ENCODE results near the gene MED13L.

The MED13L gene

DNA sequence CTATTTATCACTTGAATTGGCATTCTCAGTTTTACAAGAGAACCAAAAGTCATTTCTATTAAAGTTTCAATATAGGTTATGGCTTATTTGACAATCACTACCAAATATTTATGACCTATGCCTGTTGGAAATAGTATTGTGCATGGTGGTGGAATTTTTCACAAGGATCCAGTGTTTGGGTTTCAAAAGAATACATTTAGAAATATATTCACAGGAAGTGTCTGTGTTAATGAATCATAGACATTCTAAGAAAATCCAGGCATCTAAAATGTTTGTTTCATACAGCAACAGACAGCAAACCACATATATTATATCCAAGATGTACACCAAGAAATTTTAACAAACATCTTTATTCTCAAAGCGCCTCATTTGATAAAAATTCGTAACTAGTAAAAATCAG is 92.7 kb downstream of the MED13L start:
- no peak for DNase-seq (ENCODE audit: low read depth in 2 of 2)

DNA sequence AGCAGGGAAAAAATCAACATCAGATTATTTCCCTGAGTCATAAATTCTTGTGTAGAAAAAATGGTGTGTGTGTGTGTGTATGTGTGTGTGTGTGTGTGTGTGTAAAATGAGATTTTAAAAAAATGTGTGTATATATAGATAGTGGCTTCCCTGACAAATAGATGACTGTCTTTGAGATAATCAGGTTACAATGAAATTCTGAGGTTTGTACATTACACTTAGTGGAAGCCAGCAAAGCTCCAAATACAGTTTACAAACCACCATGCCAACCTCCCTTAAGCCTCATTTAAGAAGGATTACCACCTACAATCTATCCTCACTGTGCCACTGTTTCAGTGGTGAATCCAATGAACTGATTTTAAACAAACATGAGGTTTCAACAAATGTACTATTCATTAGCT is 93.8 kb downstream of the MED13L start:
- DNase-seq (ENCODE audit: low read depth in 2 of 2) = no peak

DNA sequence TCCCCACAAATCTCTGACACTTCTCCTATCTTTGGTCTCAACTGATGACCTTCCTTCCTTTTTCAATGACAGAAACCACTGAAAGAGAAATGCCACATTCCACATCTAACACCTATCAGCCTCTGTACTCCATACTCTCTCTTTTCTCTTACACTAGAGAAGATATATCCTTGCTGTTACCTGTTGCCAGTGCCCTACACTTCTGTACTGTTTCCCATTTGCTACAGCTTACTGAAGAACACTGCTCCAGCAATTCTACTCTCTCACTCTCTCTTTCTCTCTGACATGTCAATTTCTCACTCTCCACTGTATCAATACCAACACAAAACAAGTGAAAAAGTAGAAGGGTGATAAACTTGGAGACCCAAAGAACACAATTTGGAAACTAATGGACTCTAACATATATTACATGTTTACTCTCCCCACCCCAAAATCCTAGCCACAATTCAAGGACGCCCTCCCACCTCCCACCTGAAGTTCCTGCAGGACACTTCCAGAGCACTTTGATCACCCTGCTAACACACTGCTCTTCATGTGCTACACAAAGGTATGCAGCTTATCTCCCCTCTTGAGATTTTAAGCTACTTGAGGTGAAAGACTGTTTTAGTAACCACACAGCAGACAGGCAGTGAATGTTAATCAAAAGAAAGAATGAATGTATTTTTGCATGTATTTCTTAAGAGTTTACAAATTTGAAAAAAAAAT is 95.0 kb downstream of the MED13L start:
- no peak for DNase-seq (ENCODE audit: low read depth in 2 of 2)

DNA sequence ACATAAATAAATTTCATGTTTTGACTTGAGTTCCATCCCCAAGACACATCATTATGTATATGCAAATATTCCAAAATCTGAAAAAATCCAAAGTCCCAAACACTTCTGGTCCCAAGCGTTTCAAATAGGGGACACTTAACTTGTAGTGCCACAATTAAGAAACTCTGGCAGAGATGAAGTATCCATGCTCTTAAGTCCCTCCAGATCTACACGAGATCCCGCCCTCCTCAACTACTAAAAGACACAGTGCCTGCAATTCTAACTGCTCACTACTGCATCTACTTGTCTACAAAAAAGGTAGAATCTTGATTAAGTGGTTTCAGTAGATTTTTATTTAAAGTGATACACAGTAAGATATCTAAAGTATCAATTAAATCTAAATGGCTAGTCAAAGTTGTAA is 97.0 kb downstream of the MED13L start:
- DNase-seq (ENCODE audit: low read depth in 2 of 2) = no peak

DNA sequence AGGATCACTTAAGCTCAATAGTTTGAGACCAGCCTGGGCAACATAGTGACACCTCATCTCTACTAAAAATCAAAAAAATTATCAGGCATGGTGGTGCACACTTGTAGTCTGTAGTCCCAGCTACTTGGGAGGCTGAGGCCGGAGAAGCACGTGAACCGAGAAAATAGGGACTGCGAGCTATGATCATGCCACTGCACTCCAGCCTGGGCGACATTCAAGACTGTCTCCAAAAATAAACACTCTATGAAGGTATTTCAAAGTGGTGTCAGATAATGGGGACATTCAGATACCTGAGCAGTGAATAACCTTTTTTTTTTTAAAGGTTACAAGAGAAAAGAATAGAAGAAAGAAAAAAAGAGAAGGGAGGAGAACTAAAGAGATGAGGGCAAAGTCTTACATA is 98.1 kb downstream of the MED13L start:
- no peak for DNase-seq (ENCODE audit: low read depth in 2 of 2)

DNA sequence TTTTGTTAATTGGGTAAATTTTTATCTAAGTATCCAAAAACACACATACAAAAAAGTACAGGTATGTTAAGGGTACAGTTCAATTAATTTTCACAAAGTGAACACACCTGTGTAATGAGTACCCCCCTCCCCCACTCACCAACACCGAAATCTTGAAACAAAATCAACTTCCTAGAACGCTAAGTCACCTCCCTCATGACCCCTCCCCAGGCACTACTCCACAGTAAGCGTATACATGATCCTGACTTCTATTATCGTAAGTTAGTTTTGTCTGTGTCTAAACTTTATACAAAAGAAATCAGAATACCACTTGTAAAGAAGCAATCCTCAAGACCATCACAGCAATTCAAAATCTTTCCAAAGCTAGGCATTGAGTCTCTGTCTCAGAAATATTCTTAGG is 100.5 kb downstream of the MED13L start:
- DNase-seq (ENCODE audit: low read depth in 2 of 2) = no peak

DNA sequence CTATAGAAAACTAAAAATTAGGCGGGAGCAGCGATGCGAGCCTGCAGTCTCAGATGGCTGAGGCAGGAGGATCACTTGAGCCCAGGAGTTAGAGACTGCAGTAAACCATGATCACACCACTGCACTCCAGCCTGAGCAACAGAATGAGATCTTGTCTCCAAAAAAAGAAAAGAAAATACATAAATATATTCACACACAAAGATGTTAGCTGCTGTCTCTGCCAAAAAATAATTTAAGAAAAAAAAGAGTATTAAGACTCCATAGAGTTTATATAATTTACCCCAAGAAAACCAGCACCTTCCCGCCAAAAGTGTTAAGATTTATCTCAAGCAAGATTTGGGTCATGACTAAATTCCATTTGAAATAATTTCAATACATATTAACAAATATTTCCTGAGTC is 102.6 kb downstream of the MED13L start:
- DNase-seq (ENCODE audit: low read depth in 2 of 2) = no peak

DNA sequence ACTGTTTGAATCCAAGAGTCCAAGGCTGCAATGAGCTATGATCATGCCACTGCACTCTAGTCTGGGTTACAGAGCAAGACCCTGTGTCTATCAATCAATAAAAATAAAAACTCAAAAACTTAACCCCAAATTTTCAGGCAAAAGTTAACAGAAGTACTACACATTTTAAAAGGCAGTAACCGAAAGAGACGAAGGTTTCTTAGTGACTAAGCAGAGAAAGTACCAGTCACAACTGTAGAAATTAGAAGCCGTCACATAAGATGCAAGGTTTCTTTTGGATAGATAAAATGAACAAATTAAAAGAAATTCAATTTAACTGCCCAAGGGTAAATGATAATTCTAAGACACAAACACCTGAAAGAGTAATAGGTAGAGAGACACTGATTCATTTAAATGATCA is 103.5 kb downstream of the MED13L start:
- no peak for DNase-seq (ENCODE audit: low read depth in 2 of 2)

DNA sequence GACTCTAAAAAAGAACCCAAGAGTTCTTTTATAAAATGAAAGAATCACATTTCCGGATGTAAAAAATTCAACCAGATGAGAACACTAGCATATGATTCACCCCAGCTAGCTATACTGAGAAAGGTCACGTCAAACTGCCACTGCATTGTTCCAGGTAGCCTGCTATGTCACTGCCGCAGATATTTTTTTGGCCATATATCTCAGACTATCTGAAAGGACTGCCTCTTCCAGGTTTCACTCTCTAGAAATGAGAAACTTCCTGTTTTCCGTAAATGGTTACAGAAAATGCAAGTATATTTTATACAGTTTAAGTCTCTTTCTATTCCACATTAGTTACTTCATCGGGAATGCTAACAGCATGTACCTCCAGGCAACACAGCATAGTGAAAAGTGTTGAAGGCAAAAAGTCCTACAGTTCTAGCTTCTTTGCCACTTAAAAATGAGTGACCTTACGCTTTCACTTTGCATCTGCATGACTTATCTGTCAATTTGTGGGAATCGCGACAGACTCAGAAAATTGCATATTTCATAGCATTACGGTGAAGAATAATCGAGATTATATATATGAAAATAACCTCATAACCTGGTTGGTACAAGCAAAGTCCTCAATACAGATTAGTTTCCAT is 105.2 kb downstream of the MED13L start:
- no peak for DNase-seq (ENCODE audit: low read depth in 2 of 2)

DNA sequence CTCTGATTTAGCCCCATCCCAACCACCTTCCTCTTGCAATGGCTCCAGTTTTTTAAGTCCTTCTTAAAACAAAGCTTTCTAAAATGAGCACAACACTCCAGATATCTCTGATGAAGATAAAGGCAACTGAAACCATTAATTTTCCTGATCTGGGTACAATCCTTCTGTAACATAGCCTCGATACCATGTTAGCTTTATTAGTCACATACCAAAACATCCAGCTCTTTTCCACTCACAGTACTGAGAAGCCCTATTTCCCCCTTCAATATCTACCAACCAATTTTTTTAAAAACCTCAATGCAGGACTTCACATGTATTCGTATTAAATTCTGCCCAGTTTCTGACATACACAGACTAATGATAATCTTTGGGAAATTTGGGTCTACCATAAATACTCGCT is 105.9 kb downstream of the MED13L start:
- DNase-seq (ENCODE audit: low read depth in 2 of 2) = no peak

DNA sequence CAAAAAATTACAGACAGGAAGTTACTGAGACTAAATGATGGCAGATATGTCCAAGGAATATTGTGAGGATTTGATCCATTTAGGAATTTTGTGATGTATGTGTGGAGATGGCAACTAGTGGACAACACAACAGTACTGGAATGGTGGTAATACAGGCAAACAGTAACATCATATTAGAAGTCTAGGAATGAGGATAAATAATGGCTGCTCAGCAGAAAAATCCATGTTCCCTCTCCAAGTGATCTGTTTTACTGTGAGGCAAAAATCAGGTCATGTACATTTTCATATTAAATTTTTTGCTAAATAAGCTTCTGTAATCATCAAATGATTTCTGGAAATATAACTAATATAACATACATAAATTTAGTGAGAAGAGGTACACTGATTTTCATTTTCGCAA is 108.4 kb downstream of the MED13L start:
- DNase-seq (ENCODE audit: low read depth in 2 of 2) = no peak

DNA sequence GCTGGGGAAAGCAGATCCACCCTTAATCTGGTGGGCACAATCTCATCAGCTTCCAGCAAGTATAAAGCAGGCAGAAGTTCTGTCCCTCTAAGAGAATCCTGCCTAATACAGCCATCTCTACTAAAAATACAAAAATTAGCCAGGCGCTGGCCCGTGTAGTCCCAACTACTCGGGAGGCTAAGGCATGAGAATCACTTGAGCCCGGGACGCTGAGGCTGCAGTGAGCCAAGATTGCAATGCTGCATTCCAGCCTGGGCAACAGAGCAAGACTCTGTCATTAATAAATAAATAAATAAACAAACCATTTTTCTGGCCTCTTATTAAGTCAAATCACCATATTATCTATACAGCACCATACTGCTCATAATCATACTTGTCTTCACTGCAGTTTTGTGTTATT is 111.2 kb downstream of the MED13L start:
- DNase-seq (ENCODE audit: low read depth in 2 of 2) = no peak

DNA sequence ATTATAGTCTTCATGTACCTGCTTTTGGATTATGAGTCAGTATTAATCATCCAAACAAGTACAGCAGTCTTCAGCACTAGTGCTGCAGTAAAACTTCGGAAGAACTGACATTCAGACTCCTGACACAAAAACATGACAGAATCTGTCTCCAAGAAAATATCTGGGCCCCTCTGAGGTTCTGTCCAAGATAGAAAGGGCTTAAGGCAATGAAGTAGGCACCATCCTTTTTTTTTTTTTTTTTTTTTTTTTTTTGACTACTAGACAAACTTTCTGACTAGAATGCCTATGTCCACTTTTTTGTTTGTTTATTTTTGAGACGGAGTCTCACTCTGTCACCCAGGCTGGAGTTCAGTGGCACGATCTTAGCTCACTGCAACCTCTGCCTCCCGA is 112.5 kb downstream of the MED13L start:
- no peak for DNase-seq (ENCODE audit: low read depth in 2 of 2)

DNA sequence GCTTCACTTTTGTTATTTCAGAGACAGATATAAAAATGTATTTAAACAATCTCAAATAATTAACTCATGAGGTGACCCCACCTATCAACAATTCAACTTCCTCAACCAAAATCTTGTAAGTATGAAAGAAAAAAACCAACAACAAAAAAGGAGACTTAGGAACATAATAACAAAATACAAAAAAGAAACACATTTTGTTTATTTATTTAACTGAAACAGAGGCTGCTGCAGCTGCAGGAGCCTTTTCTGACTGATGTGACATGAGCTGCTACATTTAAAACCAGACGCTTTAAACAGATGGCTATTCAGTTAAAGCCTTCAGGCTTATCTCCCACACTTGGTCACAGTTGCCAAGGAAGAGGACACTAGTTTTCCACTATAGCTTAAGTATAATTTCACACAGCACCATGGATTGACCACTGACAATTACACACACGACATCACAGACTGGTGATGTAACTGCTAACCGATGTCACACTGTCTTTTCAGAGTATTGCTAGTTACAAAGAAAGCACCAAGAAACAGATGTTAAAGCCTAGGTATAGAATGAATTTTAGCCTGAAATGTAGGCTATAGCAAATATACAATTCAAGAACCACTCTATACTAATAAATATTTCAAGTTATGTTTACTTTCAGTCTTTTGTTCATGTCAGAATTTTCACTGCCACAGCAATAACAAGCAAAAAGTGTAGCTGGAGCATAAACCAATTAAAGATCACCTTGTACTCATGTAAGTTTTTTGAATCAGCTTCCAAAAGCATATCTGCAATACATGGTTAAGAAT is 113.0 kb downstream of the MED13L start:
- no peak for DNase-seq (ENCODE audit: low read depth in 2 of 2)

DNA sequence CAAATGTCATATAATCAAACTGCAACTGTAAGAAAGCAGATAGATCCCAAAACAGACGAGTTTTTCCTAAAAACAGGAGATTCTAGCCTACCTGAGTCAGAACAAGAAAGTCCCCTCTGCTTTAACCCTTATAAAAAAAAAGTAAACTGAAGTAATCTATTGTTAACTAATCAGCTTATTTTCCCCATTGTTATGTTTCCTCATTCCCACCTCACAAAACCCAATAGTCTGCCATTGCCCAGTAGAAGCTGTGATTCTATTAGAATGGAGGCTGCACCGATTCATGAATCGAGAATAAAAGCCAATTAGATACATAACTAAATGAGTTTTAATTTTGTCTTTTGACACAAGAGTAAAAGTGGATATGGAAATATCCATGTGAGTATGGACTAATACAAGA is 115.4 kb downstream of the MED13L start:
- no peak for DNase-seq (ENCODE audit: low read depth in 2 of 2)

DNA sequence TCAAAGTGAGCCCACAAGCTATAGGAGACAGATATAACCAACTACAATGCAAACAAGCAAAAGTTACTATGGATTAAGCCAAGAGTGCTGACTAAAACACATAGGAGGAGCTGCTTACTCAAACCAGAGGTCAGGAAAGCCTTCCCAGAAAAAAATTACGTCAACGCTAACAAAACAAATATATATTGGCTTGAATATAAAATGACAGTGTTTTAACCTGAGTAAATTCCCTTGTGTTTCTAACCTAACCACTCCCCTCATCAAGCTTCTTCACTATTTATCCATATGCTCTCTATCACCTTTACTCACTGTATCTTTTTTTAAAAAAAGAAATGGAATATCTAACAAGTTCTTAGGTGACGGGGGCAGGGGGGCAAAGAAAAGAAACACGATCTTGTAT is 115.9 kb downstream of the MED13L start:
- DNase-seq (ENCODE audit: low read depth in 2 of 2) = no peak

DNA sequence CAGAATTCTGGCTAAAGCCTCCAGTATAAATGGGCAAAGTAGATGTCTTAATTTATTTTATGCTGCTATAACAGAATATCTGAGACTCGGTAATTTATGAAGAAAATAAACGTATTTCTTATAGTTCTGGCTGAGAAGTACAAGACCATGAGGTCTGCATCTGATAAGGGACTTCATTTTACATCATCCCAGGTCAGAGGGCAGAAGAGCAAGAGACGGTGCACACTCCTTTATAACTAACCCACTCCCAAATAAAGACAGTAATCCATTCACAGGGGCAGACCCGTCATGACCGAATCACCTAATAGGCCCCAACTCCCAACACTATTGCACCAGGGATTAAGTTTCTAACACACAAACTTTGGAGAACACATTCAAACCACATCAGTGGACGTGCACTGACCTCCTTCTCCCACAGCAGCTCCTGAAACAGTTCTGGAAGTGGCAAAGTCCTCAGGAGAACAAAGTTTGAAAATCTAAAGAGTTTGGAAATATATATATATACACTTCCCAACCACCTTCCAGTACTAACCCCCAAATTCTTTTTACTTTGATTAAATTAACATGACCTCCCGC is 116.5 kb downstream of the MED13L start:
- DNase-seq (ENCODE audit: low read depth in 2 of 2) = no peak

DNA sequence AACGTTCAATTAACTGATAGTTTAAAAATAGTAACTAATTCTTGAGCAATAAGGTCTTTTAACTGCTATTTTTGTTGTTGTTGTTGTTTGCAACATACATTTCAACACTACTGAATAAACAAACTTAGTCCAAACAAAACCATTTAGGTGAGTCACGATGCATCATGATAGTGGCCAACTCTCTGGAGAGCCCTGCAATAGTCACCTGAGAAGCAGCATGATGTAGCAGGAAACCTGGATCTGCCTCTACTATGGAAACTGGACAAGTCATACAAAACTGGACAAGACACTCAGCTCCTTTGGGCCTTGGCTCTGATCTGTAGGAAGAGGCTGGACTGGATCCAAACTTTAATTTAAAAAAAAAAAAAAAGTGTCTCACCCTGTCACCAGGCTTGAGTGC is 117.3 kb downstream of the MED13L start:
- no peak for DNase-seq (ENCODE audit: low read depth in 2 of 2)

DNA sequence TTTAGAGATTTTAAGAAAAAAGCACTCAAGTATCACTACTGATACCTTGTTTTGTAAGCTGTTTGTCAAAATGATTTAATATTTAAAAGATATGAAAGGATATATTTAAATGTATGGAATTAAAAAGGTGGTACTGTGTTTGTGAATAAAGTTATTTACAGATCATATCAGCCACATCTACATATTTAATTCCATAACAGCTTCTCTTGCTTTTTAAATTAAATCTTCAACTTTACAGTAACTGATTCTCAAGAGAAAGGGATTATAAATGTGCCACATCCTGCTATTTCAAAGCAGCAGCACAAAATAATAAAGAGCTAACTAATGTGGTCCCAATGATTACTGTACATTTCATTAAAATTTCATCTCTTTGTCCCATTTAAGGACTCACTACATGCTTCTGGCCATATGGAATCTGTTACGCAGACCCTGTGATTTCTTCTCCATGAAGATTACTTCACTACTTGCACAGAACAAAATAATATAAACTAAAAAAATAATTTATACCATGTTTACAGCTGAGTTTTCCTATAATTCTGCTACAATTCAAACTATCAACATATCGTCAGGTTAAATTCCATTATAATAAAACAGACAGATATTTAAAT is 117.8 kb downstream of the MED13L start:
- no peak for DNase-seq (ENCODE audit: low read depth in 2 of 2)

DNA sequence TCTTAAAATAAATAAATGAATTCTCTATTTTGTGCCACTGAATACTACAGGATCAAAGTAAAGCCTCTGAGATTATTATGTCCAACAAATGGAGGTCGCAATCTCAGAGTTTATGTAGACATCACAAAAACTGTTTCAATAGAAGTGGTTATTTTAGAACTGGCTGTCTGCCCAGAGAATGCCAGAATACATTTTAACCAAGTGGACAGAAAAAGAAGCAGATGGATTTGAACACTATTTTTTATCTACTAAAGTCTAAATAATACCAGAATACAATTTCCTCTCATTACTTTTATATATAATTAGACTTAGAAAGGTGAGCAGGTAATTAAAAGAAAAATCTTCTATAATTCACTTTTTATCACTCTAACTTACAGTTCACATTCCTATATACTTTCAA is 118.3 kb downstream of the MED13L start:
- DNase-seq (ENCODE audit: low read depth in 2 of 2) = peak in 1 of 2 experiments; percentile 42

DNA sequence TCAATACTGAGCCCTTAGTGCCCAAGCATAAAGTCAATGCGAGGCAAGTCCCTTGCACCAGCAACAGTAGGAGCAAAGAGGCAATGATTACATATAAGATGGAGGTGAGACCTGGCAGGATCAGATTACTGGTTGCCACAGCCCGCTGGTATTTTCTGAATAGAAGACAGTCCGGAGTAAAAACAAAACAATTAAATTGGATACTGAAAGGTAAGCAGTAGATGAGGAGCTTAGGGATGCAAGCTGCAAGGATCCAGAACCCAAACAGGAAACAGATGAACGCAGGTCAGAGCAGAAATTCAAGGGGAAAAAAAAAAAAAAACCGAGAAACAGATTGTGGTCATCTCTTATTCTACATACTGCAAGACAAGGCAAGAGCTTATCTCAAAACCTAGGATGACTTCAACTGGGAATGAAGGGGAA is 119.6 kb downstream of the MED13L start:
- DNase-seq (ENCODE audit: low read depth in 2 of 2) = no peak

DNA sequence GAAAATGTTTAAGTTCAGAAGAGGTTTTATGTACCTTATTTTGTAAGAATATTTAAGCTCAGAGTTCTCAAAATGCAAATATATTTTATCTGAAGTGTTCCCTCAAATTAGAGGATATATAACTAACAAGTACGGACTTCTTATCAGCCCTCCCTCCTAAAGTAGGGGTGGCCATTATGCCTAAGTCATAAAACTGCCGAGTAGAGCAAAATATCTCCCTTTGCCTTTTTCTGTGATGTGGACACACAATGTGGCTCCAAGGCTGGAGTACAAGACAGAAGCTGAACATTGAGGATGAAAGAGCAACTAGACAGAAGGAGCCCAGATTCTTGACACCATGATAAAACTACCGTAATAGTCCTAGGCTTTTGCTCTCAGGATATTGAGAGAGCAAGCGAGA is 120.9 kb downstream of the MED13L start:
- DNase-seq (ENCODE audit: low read depth in 2 of 2) = no peak

Measured in fibroblast of skin of left quadriceps (primary cell).